CD14-positive monocyte (primary cell): ENCODE measurements around the gene MYL1. TPM values are rescaled to one million over a fixed set of nuclear protein-coding genes. Genes with fewer than 3 reads are reported as not detected.

Source experiments
- DNase-seq, 3 donors: peaks; one replicate each; pipeline ENCODE4 v3.0.0-alpha.2; 2011 to 2022
- H2AFZ ChIP-seq: 2 replicates; pipeline ENCODE4 v1.6.0; 2012; ENCODE audit warnings: mild to moderate bottlenecking, low read depth, low read length, inconsistent platforms; ENCODE audit not compliant: insufficient read depth, poor library complexity, severe bottlenecking
- H3K27ac ChIP-seq, 2 donors: 1 replicate in 1 of 2; 2 replicates in 1 of 2; pipeline ENCODE4 v1.5.1; 2012 to 2013; ENCODE audit warnings: low read length in 2 of 2, control low read depth in 1 of 2, inconsistent platforms in 1 of 2, low read depth in 1 of 2, mild to moderate bottlenecking in 1 of 2
- H3K27me3 ChIP-seq, 2 donors: one replicate each; pipeline versions ENCODE4 v1.6.0 to v1.6.1; 2011 to 2013; ENCODE audit warnings: low read length in 2 of 2; ENCODE audit not compliant: control insufficient read depth in 2 of 2, insufficient read depth in 2 of 2
- H3K36me3 ChIP-seq, 2 donors: replicated peaks in 1 of 2; 1 replicate in 1 of 2; 2 replicates in 1 of 2; pipeline versions ENCODE4 v1.5.1 to v1.6.1; 2012 to 2013; ENCODE audit warnings: low read length in 2 of 2, control low read depth in 1 of 2, inconsistent platforms in 1 of 2, mild to moderate bottlenecking in 1 of 2; ENCODE audit not compliant: insufficient read depth in 2 of 2, control insufficient read depth in 1 of 2
- H3K4me1 ChIP-seq, 2 donors: 1 replicate in 1 of 2; 2 replicates in 1 of 2; pipeline versions ENCODE4 v1.5.1 to v1.6.1; 2012 to 2013; ENCODE audit warnings: low read length in 2 of 2, control low read depth in 1 of 2, inconsistent platforms in 1 of 2, mild to moderate bottlenecking in 1 of 2, moderate library complexity in 1 of 2; ENCODE audit not compliant: insufficient read depth in 2 of 2, control insufficient read depth in 1 of 2
- H3K4me2 ChIP-seq: replicated peaks from 2 replicates; pipeline ENCODE3; 2012; ENCODE audit warnings: low read length, moderate library complexity, mild to moderate bottlenecking; ENCODE audit not compliant: poor library complexity, severe bottlenecking; ENCODE audit errors: extremely low read depth
- H3K4me3 ChIP-seq, 3 experiments: fragments of 200-600 bp in 1 of 3; sonication (generic) in 1 of 3; replicated peaks in 1 of 3; 1 replicate in 2 of 3; 2 replicates in 1 of 3; pipeline ENCODE4 v1.5.1; 2011 to 2013; ENCODE audit warnings: low read length in 3 of 3, mild to moderate bottlenecking in 3 of 3, control low read depth in 2 of 3, low read depth in 2 of 3, inconsistent platforms in 1 of 3, moderate library complexity in 1 of 3
- H3K79me2 ChIP-seq: 2 replicates; pipeline ENCODE4 v1.6.0; 2012; ENCODE audit warnings: mild to moderate bottlenecking, control low read depth, inconsistent platforms, low read length, moderate library complexity; ENCODE audit not compliant: insufficient read depth
- H3K9ac ChIP-seq: 2 replicates; pipeline ENCODE4 v1.6.0; 2017; ENCODE audit warnings: low read length, mild to moderate bottlenecking; ENCODE audit not compliant: insufficient read depth, poor library complexity, severe bottlenecking
- H3K9me3 ChIP-seq, 2 donors: replicated peaks in 1 of 2; 1 replicate in 1 of 2; 2 replicates in 1 of 2; pipeline versions ENCODE4 v1.5.1 to v1.6.1; 2012 to 2013; ENCODE audit warnings: low read length in 2 of 2, control low read depth in 1 of 2; ENCODE audit not compliant: control insufficient read depth in 1 of 2, insufficient read depth in 1 of 2
- H4K20me1 ChIP-seq: 2 replicates; pipeline ENCODE4 v1.6.0; 2012; ENCODE audit warnings: mild to moderate bottlenecking, low read length, control low read depth, moderate library complexity; ENCODE audit not compliant: insufficient read depth
- H3K27ac Mint-ChIP-seq, 7 donors: one replicate each; pipeline ENCODE4 v1.8.0; 2020; ENCODE audit warnings: mild to moderate bottlenecking in 7 of 7, mixed read lengths in 7 of 7, moderate library complexity in 6 of 7, inconsistent platforms in 2 of 7
- H3K27me3 Mint-ChIP-seq, 3 donors: one replicate each; pipeline ENCODE4 v1.8.0; 2021 to 2022; ENCODE audit warnings: low read depth in 3 of 3, mild to moderate bottlenecking in 3 of 3, mixed read lengths in 3 of 3, moderate library complexity in 3 of 3, inconsistent platforms in 1 of 3
- H3K36me3 Mint-ChIP-seq, 2 donors: one replicate each; pipeline ENCODE4 v1.8.0; 2020; ENCODE audit warnings: mixed read lengths in 2 of 2, inconsistent platforms in 1 of 2, mild to moderate bottlenecking in 1 of 2
- H3K4me1 Mint-ChIP-seq: one replicate; pipeline ENCODE4 v1.8.0; 2020; ENCODE audit warnings: mild to moderate bottlenecking, mixed read lengths
- H3K4me3 Mint-ChIP-seq, 2 donors: one replicate each; pipeline ENCODE4 v1.8.0; 2020; ENCODE audit warnings: mild to moderate bottlenecking in 2 of 2, mixed read lengths in 2 of 2, moderate library complexity in 1 of 2
- H3K9me3 Mint-ChIP-seq, 7 donors: one replicate each; pipeline ENCODE4 v1.8.0; 2020 to 2022; ENCODE audit warnings: mixed read lengths in 7 of 7, mild to moderate bottlenecking in 6 of 7, moderate library complexity in 6 of 7, inconsistent platforms in 2 of 7
- WGBS: methylation state at CpG from one replicate; pipeline ENCODE4 v1.1.5; 2013; ENCODE audit warnings: missing lambda C conversion rate; ENCODE audit not compliant: insufficient coverage; 5-methylcytosine and 5-hydroxymethylcytosine counted together
- intact Hi-C, 2 donors: fragments of 100-400 bp; cut with micrococcal nuclease; formaldehyde crosslinking; loops; one replicate each; pipeline versions ENCODE4 v1.15.0 to v1.15.1; 2023
- polyA plus RNA-seq, 3 donors: library from polyadenylated mRNA; depleted of rRNA in 1 of 3; unstranded in 2 of 3; stranded (reverse) in 1 of 3; fragments of 300-500 nt in 2 of 3; fragments of >200 nt in 1 of 3; fragmentation: Illumina TruSeq in 2 of 3; gene quantifications; 1 replicate in 2 of 3; 2 replicates in 1 of 3; pipeline ENCODE4 v1.2.3, GENCODE V29; 2012 to 2021
- TF ChIP-seq, protein P1 (sequence below): fragments of 200-600 bp; IDR thresholded peaks from one replicate; pipeline ENCODE4 v1.8.0; 2022; ENCODE audit warnings: antibody characterized with exemption, mild to moderate bottlenecking

The MYL1 gene
- polyA plus RNA-seq, 3 donors: not detected

DNA sequence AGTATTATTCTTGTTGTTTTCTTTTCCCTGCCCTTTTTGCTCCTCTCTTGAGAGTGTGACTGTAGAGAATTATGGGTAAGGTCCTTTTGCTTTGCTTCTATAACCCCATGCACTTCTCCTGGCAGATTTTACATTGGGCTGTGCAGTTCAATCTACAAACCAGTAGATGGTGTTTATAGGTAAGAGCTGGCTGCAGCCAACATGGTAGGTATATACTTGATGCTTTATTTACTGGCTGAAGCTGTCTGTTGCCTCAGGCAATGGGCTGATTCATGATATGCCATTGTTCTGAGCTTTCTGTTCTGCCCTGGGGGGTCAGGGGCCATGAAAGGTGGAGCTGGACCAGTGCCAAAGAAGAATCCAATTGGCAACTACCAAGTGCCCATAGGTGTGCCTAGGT, 48.3 kb upstream of the MYL1 start:
- no peak for DNase-seq
- peaks cover 0 to 2% (median 0%) of the 10 kb centered on the region in 3 donors for H3K27me3 Mint-ChIP-seq
- no peaks in the 10 kb centered on the region for H3K27me3 ChIP-seq
- H3K4me3 Mint-ChIP-seq: no peak overlapping the region
- no peaks in the 10 kb centered on the region for H3K36me3 Mint-ChIP-seq
- H3K4me1 ChIP-seq: no peaks in the 10 kb centered on the region
- H3K27ac ChIP-seq: no peak overlapping the region
- H3K9ac ChIP-seq: no peak overlapping the region
- peaks cover 0 to 8% (median 2%) of the 10 kb centered on the region in 7 donors for H3K9me3 Mint-ChIP-seq
- H3K4me3 ChIP-seq: no peak overlapping the region
- H3K36me3 ChIP-seq: no peaks in the 10 kb centered on the region
- TF ChIP-seq, protein P1, sequence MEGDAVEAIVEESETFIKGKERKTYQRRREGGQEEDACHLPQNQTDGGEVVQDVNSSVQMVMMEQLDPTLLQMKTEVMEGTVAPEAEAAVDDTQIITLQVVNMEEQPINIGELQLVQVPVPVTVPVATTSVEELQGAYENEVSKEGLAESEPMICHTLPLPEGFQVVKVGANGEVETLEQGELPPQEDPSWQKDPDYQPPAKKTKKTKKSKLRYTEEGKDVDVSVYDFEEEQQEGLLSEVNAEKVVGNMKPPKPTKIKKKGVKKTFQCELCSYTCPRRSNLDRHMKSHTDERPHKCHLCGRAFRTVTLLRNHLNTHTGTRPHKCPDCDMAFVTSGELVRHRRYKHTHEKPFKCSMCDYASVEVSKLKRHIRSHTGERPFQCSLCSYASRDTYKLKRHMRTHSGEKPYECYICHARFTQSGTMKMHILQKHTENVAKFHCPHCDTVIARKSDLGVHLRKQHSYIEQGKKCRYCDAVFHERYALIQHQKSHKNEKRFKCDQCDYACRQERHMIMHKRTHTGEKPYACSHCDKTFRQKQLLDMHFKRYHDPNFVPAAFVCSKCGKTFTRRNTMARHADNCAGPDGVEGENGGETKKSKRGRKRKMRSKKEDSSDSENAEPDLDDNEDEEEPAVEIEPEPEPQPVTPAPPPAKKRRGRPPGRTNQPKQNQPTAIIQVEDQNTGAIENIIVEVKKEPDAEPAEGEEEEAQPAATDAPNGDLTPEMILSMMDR: no peak
- H3K4me1 Mint-ChIP-seq: no peaks in the 10 kb centered on the region
- H3K4me2 ChIP-seq: no peak overlapping the region
- H3K79me2 ChIP-seq: no peaks in the 10 kb centered on the region
- intact Hi-C loops: no loop called here
- no peak overlapping the region for H3K27ac Mint-ChIP-seq
- no peak overlapping the region for H2AFZ ChIP-seq
- H3K9me3 ChIP-seq: no peaks in the 10 kb centered on the region
- no peaks in the 10 kb centered on the region for H4K20me1 ChIP-seq

DNA sequence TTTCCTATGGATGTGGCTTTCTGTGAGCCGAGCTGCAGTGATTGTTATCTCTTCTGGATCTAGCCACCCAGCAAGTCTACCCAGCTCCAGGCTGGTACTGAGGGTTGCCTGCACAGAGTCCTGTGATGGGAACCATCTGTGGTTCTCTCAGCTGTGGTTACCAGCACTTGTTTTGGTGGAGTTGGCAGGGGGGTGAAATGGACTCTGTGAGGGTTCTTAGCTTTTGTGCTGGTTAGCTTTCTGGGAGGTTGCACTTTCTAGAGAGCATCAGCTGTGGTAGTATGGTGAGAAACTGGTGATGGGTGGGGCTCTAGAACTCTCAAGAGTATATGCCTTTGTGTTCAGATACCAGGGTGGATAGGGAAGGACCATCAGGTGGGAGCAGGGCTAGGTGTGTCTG, 45.4 kb upstream of the MYL1 start:
- peak overlapping the region in 1 of 7 donors; percentile 66 for H3K27ac Mint-ChIP-seq
- no peak overlapping the region for H2AFZ ChIP-seq
- no peak overlapping the region for H3K9ac ChIP-seq
- H3K27me3 Mint-ChIP-seq: peaks cover 0 to 2% (median 0%) of the 10 kb centered on the region in 3 donors
- no CpG with 5 or more reads among the region's 1 CpG for WGBS
- H3K79me2 ChIP-seq: no peaks in the 10 kb centered on the region
- H3K36me3 Mint-ChIP-seq: no peaks in the 10 kb centered on the region
- no peaks in the 10 kb centered on the region for H3K36me3 ChIP-seq
- H4K20me1 ChIP-seq: no peaks in the 10 kb centered on the region
- H3K4me2 ChIP-seq: no peak overlapping the region
- H3K9me3 Mint-ChIP-seq: peaks cover 0 to 8% (median under 1%) of the 10 kb centered on the region in 7 donors
- DNase-seq: no peak
- no peaks in the 10 kb centered on the region for H3K27me3 ChIP-seq
- H3K4me1 Mint-ChIP-seq: no peaks in the 10 kb centered on the region
- no peak overlapping the region for H3K4me3 Mint-ChIP-seq
- intact Hi-C loops: no loop called here
- no peak overlapping the region for H3K27ac ChIP-seq
- TF ChIP-seq, protein P1: no peak
- no peaks in the 10 kb centered on the region for H3K4me1 ChIP-seq
- H3K4me3 ChIP-seq: no peak overlapping the region
- no peaks in the 10 kb centered on the region for H3K9me3 ChIP-seq
